VCaP (cell line): ENCODE results near the gene STYXL1.

ENCODE experiments used
- H3K27ac ChIP-seq: fragments of 450-650 bp; 2 replicates; pipeline ENCODE4 v1.5.1; 2017
- CTCF ChIP-seq: fragments of 450-650 bp; conservative IDR thresholded peaks from 2 replicates; pipeline ENCODE4 v1.5.1; 2017; ENCODE audit warnings: mild to moderate bottlenecking, moderate library complexity

Gene STYXL1

DNA sequence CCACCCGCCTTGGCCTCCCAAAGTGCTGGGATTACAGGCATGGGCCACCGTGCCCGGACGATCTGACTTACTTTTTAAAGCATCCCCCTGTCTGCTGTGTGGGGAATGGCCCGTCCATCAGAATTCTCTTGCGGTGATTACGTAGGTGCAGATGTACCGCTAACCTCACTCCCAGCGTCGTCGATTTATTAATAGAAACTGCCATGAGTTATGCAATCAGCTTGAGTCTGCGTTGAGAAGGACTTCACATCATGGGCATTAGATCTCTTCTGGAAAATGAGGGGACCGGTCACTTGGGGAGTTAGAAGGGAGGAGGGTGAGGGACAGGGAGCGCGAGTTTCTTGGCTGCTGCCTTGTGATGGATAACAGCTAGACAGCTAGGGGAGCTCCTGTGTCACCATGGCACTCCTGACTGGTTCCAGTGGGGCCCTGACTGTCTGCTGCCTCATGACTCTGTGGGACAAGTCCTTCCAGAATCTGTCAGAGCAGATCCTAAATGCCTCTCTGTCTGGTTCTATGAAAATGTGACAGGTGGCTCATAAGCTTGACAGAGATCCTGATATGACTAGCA lies 97.6 kb downstream of the STYXL1 start:
- peak overlapping the region; percentile 73 for H3K27ac ChIP-seq
- no peak for TF ChIP-seq CTCF

DNA sequence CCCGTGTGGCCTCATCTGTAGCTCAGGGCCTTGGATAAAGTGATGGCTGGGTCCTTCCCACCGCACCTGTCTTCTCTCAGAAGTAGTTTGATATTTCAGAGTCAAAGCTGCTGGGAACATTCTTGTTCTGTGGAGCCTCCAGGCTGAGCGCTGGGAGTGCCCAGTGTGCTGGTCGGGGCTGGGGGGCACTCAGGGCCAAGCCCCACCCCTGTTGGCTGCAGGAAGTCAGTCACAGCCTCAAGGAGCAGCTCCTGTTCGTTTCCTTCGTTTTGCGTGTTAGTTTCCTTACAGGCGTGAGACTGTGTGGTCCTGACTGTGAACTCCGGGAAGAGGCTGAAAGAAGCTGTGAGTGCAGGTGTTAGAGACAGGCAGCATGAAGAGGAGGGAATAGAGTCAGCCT lies 99.6 kb downstream of the STYXL1 start:
- TF ChIP-seq CTCF, result no peak

More for the DNA sequence above, 99.6 kb downstream of the STYXL1 start:
- no peak overlapping the region for H3K27ac ChIP-seq
